Endothelial cell of umbilical vein (primary cell): ENCODE data around the gene RGS11. TPM values are rescaled to one million over a fixed set of nuclear protein-coding genes. Genes with fewer than 3 reads are reported as not detected.

ENCODE experiments used
- BruUV-seq: library from RNA; stranded (reverse); fragments of 400-500 nt; replicated peaks from 2 replicates; lab custom pipeline; 2021; lab: Mats Ljungman, UMichigan
- CTCF ChIA-PET: fragments of 300-600, 350-600 bp; sonication (Branson Sonifier 250); formaldehyde crosslinking; loops from one replicate; lab custom pipeline; 2021; ENCODE audit warnings: antibody characterized with exemption, inconsistent platforms; lab: Charles Lee
- POLR2A ChIA-PET: fragments of 300-600, 350-600 bp; sonication (Branson Sonifier 250); formaldehyde crosslinking; loops from one replicate; lab custom pipeline; 2021; ENCODE audit warnings: antibody characterized with exemption, inconsistent platforms; lab: Charles Lee
- DNase-seq: peaks from one replicate; pipeline ENCODE4 v3.0.0-alpha.2; 2011; ENCODE audit warnings: low read depth, low spot score
- FAIRE-seq: peaks from 2 replicates; lab custom pipeline; 2011; peaks lifted over from hg19 to GRCh38; lab: Jason Lieb, UNC
- H2AFZ ChIP-seq: 2 replicates; pipeline ENCODE4 v1.6.0; 2012; ENCODE audit warnings: low read depth, low read length, control low read depth, inconsistent platforms
- H3K27ac ChIP-seq: 2 replicates; pipeline ENCODE4 v1.5.1; 2011; ENCODE audit warnings: low read depth, mild to moderate bottlenecking, control low read depth, low read length, moderate library complexity; ENCODE audit not compliant: insufficient read depth
- H3K27me3 ChIP-seq, 2 experiments: 2 replicates each; pipeline versions ENCODE4 v1.6.0 to v1.6.1; 2011; ENCODE audit warnings: low read length in 2 of 2, mixed read lengths in 1 of 2; ENCODE audit not compliant: control insufficient read depth in 2 of 2, insufficient read depth in 2 of 2
- H3K36me3 ChIP-seq, 2 experiments: 2 replicates in 1 of 2; 3 replicates in 1 of 2; pipeline ENCODE4 v1.5.1; 2011; ENCODE audit warnings: low read length in 2 of 2, mild to moderate bottlenecking in 1 of 2, moderate library complexity in 1 of 2; ENCODE audit not compliant: control insufficient read depth in 2 of 2, insufficient read depth in 2 of 2; ENCODE audit errors: extremely low read depth in 1 of 2
- H3K4me1 ChIP-seq: 3 replicates; pipeline ENCODE4 v1.5.1; 2011; ENCODE audit warnings: mild to moderate bottlenecking, low read length; ENCODE audit not compliant: control insufficient read depth, insufficient read depth; ENCODE audit errors: extremely low read depth
- H3K4me2 ChIP-seq: 2 replicates; pipeline ENCODE4 v1.6.1; 2011; ENCODE audit warnings: low read length, control low read depth, mixed read lengths; ENCODE audit not compliant: insufficient read depth
- H3K4me3 ChIP-seq, 3 experiments: fragments of 200-600 bp in 1 of 3; sonication (generic), shearing (Covaris generic) in 1 of 3; replicated peaks in 1 of 3; 2 replicates each; pipeline ENCODE4 v1.5.1; 2011 to 2016; ENCODE audit warnings: control low read depth in 3 of 3, low read length in 3 of 3, mild to moderate bottlenecking in 2 of 3, inconsistent platforms in 1 of 3, low read depth in 1 of 3, moderate library complexity in 1 of 3; ENCODE audit not compliant: insufficient read depth in 1 of 3
- H3K79me2 ChIP-seq: 2 replicates; pipeline ENCODE4 v1.6.0; 2012; ENCODE audit warnings: low read length, inconsistent platforms; ENCODE audit not compliant: control insufficient read depth, insufficient read depth
- H3K9ac ChIP-seq: replicated peaks from 2 replicates; pipeline ENCODE3; 2011; ENCODE audit warnings: low read length, control low read depth; ENCODE audit not compliant: insufficient read depth; ENCODE audit errors: extremely low read depth
- H3K9me1 ChIP-seq: replicated peaks from 3 replicates; pipeline ENCODE4 v1.6.0; 2011; ENCODE audit warnings: mild to moderate bottlenecking, low read length; ENCODE audit not compliant: control insufficient read depth, insufficient read depth; ENCODE audit errors: extremely low read depth
- H3K9me3 ChIP-seq: replicated peaks from 2 replicates; pipeline ENCODE4 v1.5.1; 2012; ENCODE audit warnings: low read length, inconsistent platforms; ENCODE audit not compliant: control insufficient read depth, insufficient read depth
- H4K20me1 ChIP-seq: replicated peaks from 2 replicates; pipeline ENCODE3; 2011; ENCODE audit warnings: mild to moderate bottlenecking, low read length; ENCODE audit not compliant: control insufficient read depth, insufficient read depth; ENCODE audit errors: extremely low read depth
- CTCF ChIP-seq, 2 donors: IDR thresholded peaks; 1 replicate in 1 of 2; 2 replicates in 1 of 2; pipeline ENCODE4 v1.5.1; 2011; ENCODE audit warnings: low read length in 2 of 2, mild to moderate bottlenecking in 2 of 2, moderate library complexity in 2 of 2, control low read depth in 1 of 2, inconsistent platforms in 1 of 2, low read depth in 1 of 2; ENCODE audit not compliant: insufficient read depth in 1 of 2; ENCODE audit errors: extremely low read depth in 1 of 2
- EZH2 ChIP-seq: IDR thresholded peaks from 2 replicates; pipeline ENCODE4 v1.6.1; 2012; ENCODE audit warnings: borderline replicate concordance, low read depth, mild to moderate bottlenecking, moderate library complexity, low read length, inconsistent platforms; ENCODE audit not compliant: severe bottlenecking
- FOS ChIP-seq: IDR thresholded peaks from 2 replicates; pipeline ENCODE4 v1.6.1; 2011; ENCODE audit warnings: mild to moderate bottlenecking, low read length, moderate library complexity, borderline replicate concordance; ENCODE audit not compliant: insufficient read depth
- GATA2 ChIP-seq: IDR thresholded peaks from 2 replicates; pipeline ENCODE4 v1.7.0; 2011; ENCODE audit warnings: low read depth, mild to moderate bottlenecking, moderate library complexity, mixed read lengths, low read length; ENCODE audit not compliant: insufficient read length, insufficient read depth
- JUN ChIP-seq: IDR thresholded peaks from 2 replicates; pipeline ENCODE4 v1.6.1; 2011; ENCODE audit warnings: borderline replicate concordance, low read depth; ENCODE audit not compliant: insufficient read length, insufficient read depth
- MAX ChIP-seq: IDR thresholded peaks from 2 replicates; pipeline ENCODE4 v1.6.1; 2011; ENCODE audit not compliant: insufficient read depth, insufficient read length
- MYC ChIP-seq: IDR thresholded peaks from one replicate; pipeline ENCODE4 v1.6.1; 2011; ENCODE audit warnings: mild to moderate bottlenecking, low read depth, low read length
- POLR2A ChIP-seq: IDR thresholded peaks from 2 replicates; pipeline ENCODE4 v1.6.1; 2012; ENCODE audit warnings: low read depth, mild to moderate bottlenecking, control low read depth, low read length
- POLR2AphosphoS5 ChIP-seq: IDR thresholded peaks from 2 replicates; pipeline ENCODE4 v1.6.1; 2012; ENCODE audit warnings: low read depth, mild to moderate bottlenecking, control low read depth, low read length, moderate library complexity; ENCODE audit not compliant: insufficient read depth
- dilution Hi-C: fragments of 300-500 bp; cut with MboI; formaldehyde crosslinking; loops from one replicate; pipeline ENCODE4 v1.15.0; 2019; ENCODE audit warnings: low sequenced_read_pairs; ENCODE audit not compliant: extremely low pct_ligation_motif_present
- intact Hi-C: fragments of 100-400 bp; cut with micrococcal nuclease; formaldehyde crosslinking; loops from one replicate; pipeline ENCODE4 v1.10.0; 2022
- polyA plus RNA-seq, 4 experiments: library from polyadenylated mRNA; depleted of rRNA in 3 of 4; stranded (reverse) in 3 of 4; unstranded in 1 of 4; fragments of >200 nt; gene quantifications; 2 replicates each; pipeline versions ENCODE4 v1.2.1 to v1.2.3, GENCODE V29; 2011 to 2012; ENCODE audit warnings: missing spikeins in 1 of 4
- total RNA-seq: library from RNA; stranded (reverse); gene quantifications from 2 replicates; pipeline ENCODE4 v1.2.3, GENCODE V29; 2021

RGS11 gene
- total and polyA plus RNA-seq, 2 donors (not counting 3 experiments of a cell fraction or from before 2014, with no cell fraction given): 3.0 to 4.9 TPM

- no peak overlapping the region for H3K9ac ChIP-seq
- BruUV-seq: no TSS peak
- H3K9me3 ChIP-seq: no peaks in the 10 kb centered on the region
- no peak overlapping the region for H3K4me3 ChIP-seq
- no peak overlapping the region for H3K4me2 ChIP-seq
- H3K36me3 ChIP-seq: peaks cover 0 to 21% of the 10 kb centered on the region in 2 experiments
- no peak overlapping the region for H3K27ac ChIP-seq
- TF ChIP-seq POLR2A (no peak), MYC (no peak), EZH2 (no peak), POLR2AphosphoS5 (no peak), CTCF (IDR thresholded peaks at IDR 0.05; ENCODE audit: extremely low read depth in 1 of 2, insufficient read depth in 1 of 2, low read depth in 1 of 2, low read length in 2 of 2) (no peak), JUN (no peak), FOS (no peak), GATA2 (no peak), MAX (no peak)
- no peaks in the 10 kb centered on the region for H3K79me2 ChIP-seq
- H4K20me1 ChIP-seq: no peaks in the 10 kb centered on the region
- H3K4me1 ChIP-seq: no peaks in the 10 kb centered on the region
- dilution Hi-C loops: no loop called here
- CTCF ChIA-PET: no interaction called here
- H3K27me3 ChIP-seq: no peaks in the 10 kb centered on the region
- intact Hi-C loops: no loop called here
- no peak overlapping the region for H2AFZ ChIP-seq
- POLR2A ChIA-PET: no interaction called here
- no peak for FAIRE-seq
- DNase-seq: no peak
- H3K9me1 ChIP-seq: no peaks in the 10 kb centered on the region
These were observed 10.9 kb upstream of the RGS11 start for GRCh38 chr16:286491-287297.
